Measurements from ENCODE around the gene PFN4.
"Not testable (repeated sequence)": the region's sequence is repeated elsewhere in the genome, so short reads cannot be mapped to it uniquely, and the experiment has no call there.

PFN4 gene

DNA sequence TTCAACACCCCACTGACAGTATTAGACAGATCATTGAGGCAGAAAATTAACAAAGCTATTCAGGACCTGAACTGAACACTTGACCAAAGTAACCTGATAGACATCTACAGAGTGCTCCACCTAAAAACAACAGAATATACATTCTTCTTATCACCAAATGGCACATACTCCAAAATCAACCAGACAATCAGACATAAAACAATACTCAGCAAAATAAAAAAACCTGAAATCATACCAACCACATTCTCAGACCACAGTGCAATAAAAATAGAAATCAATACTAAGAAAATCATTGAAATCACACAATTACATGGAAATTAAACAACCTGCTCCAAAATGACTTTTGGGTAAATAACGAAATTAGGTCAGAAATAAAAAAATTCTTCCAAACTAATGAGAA, 15.8 kb downstream of the PFN4 start:
- Histone ChIP-seq H3K27me3 (ENCODE audit: control insufficient read depth, insufficient read depth, low read length) (no peaks in the 10 kb centered on the region), H3K4me1 (ENCODE audit: control insufficient read depth, insufficient read depth, low read length) (no peaks in the 10 kb centered on the region), H3K9me3 (ENCODE audit: control insufficient read depth, low read length) (no peaks in the 10 kb centered on the region), H3K36me3 (ENCODE audit: control insufficient read depth, insufficient read depth, low read length) (no peaks in the 10 kb centered on the region), H3K4me3 (ENCODE audit: low read length) (no peak overlapping the region), H3K9ac (ENCODE audit: low read length) (no peak overlapping the region)

GRCh38 chr2:24106786-24107185, 16.3 kb downstream of the PFN4 start:
- Histone ChIP-seq H3K9me3 (ENCODE audit: control insufficient read depth, low read length) (no peaks in the 10 kb centered on the region), H3K9ac (ENCODE audit: low read length) (no peak overlapping the region), H3K27me3 (ENCODE audit: control insufficient read depth, insufficient read depth, low read length) (no peaks in the 10 kb centered on the region), H3K4me3 (ENCODE audit: low read length) (no peak overlapping the region), H3K4me1 (ENCODE audit: control insufficient read depth, insufficient read depth, low read length) (no peaks in the 10 kb centered on the region), H3K36me3 (ENCODE audit: control insufficient read depth, insufficient read depth, low read length) (no peaks in the 10 kb centered on the region)

DNA sequence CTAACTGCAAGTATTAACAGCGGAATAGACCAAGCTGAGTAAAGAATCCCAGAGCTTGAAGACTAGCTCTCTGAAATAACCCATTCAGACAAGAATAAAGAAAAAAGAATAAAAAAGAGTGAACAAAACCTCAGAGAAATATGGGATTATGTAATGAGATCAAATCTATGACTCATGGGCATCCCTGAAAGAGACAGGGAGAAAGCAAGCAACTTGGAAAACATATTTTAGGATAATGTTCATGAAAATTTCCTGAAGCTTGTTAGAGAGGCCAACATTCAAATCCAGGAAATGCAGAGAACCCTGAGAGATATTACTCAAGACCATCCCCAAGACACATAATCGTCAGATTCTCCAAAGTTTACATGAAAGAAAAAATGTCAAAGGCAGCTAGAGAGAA, 17.3 kb downstream of the PFN4 start:
- H3K9me3 ChIP-seq (ENCODE audit: control insufficient read depth, low read length): no peaks in the 10 kb centered on the region
- H3K4me1 ChIP-seq (ENCODE audit: control insufficient read depth, insufficient read depth, low read length): no peaks in the 10 kb centered on the region
- no peak overlapping the region for H3K9ac ChIP-seq (ENCODE audit: low read length)
- H3K36me3 ChIP-seq (ENCODE audit: control insufficient read depth, insufficient read depth, low read length): no peaks in the 10 kb centered on the region
- no peaks in the 10 kb centered on the region for H3K27me3 ChIP-seq (ENCODE audit: control insufficient read depth, insufficient read depth, low read length)
- H3K4me3 ChIP-seq (ENCODE audit: low read length): no peak overlapping the region

- no peaks in the 10 kb centered on the region for H3K36me3 ChIP-seq (ENCODE audit: control insufficient read depth, insufficient read depth, low read length)
- no peaks in the 10 kb centered on the region for H3K27me3 ChIP-seq (ENCODE audit: control insufficient read depth, insufficient read depth, low read length)
- H3K4me1 ChIP-seq (ENCODE audit: control insufficient read depth, insufficient read depth, low read length): no peaks in the 10 kb centered on the region
- H3K9ac ChIP-seq (ENCODE audit: low read length): no peak overlapping the region
- no peak overlapping the region for H3K4me3 ChIP-seq (ENCODE audit: low read length)
- no peaks in the 10 kb centered on the region for H3K9me3 ChIP-seq (ENCODE audit: control insufficient read depth, low read length)
Observed at GRCh38 chr2:24104906-24105305, 18.2 kb downstream of the PFN4 start.

DNA sequence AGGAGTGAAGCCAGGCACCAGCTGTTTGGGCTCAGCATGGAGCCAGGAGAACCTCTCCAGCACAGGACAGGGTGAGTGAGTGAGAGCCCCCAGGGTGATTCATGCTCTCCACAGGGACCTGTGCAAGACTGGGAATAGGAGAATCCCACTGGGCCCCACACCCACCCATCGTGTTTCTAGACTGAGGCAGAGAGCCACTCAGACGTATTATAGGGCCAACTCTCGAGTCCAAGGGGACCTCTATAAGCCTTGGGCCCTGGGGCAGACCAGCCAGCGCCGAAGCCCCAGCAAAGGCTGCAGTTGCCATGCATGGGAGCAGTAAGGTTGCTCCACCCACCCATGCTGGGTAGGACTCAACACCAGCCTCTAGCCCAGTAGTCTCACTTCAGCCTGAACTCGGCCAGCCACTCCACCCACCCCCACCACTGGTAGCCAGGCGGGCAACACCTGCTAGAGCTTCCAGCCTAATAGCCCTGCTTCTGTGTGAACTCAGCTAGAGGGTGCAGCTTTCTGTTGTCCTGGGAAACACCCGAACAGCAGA, 19.0 kb downstream of the PFN4 start:
- Histone ChIP-seq H3K9ac (ENCODE audit: low read length) (no peak overlapping the region), H3K4me3 (ENCODE audit: low read length) (no peak overlapping the region), H3K4me1 (ENCODE audit: control insufficient read depth, insufficient read depth, low read length) (no peaks in the 10 kb centered on the region), H3K9me3 (ENCODE audit: control insufficient read depth, low read length) (no peaks in the 10 kb centered on the region), H3K36me3 (ENCODE audit: control insufficient read depth, insufficient read depth, low read length) (no peaks in the 10 kb centered on the region), H3K27me3 (ENCODE audit: control insufficient read depth, insufficient read depth, low read length) (no peaks in the 10 kb centered on the region)

DNA sequence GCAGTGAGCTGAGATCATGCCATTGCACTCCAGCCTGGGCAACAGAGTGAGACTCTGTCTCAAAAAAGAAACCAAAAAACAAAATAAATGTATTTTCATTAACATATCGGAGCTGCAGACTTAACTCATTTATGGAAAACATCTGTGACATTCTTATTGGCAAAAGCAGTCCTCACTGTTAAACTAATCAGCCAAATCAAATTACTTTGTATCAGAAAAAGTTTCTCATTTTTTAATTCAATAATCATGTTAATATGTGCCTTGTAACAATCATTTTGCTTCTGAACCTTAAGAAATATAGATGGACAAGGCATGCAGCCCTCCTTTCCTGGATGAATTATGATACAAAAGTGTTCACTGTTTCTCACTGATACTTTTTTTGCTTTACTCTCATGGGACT, 20.5 kb downstream of the PFN4 start:
- H3K9ac ChIP-seq (ENCODE audit: low read length): no peak overlapping the region
- no peaks in the 10 kb centered on the region for H3K27me3 ChIP-seq (ENCODE audit: control insufficient read depth, insufficient read depth, low read length)
- H3K9me3 ChIP-seq (ENCODE audit: control insufficient read depth, low read length): no peaks in the 10 kb centered on the region
- H3K36me3 ChIP-seq (ENCODE audit: control insufficient read depth, insufficient read depth, low read length): no peaks in the 10 kb centered on the region
- H3K4me1 ChIP-seq (ENCODE audit: control insufficient read depth, insufficient read depth, low read length): no peaks in the 10 kb centered on the region
- no peak overlapping the region for H3K4me3 ChIP-seq (ENCODE audit: low read length)

GRCh38 chr2:24101992-24102391, 21.1 kb downstream of the PFN4 start:
- H3K9me3 ChIP-seq (ENCODE audit: control insufficient read depth, low read length): no peaks in the 10 kb centered on the region
- no peaks in the 10 kb centered on the region for H3K36me3 ChIP-seq (ENCODE audit: control insufficient read depth, insufficient read depth, low read length)

DNA sequence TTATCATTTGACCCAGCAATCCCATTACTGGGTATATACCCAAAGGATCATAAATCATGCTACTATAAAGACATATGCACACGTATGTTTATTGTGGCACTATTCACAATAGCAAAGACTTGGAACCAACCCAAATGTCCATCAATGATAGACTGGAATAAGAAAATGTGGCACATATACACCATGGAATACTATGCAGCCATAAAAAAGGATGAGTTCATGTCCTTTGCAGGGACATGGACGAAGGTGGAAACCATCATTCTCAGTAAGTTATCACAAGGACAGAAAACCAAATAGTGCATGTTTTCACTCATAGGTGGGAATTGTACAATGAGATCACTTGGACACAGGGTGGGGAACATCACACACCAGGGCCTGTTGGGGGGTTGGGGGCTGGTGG, 22.4 kb downstream of the PFN4 start:
- H3K4me1 ChIP-seq (ENCODE audit: control insufficient read depth, insufficient read depth, low read length); H3K4me3 ChIP-seq (ENCODE audit: low read length); H3K9ac ChIP-seq (ENCODE audit: low read length); H3K36me3 ChIP-seq (ENCODE audit: control insufficient read depth, insufficient read depth, low read length); H3K9me3 ChIP-seq (ENCODE audit: control insufficient read depth, low read length); H3K27me3 ChIP-seq (ENCODE audit: control insufficient read depth, insufficient read depth, low read length): not testable (repeated sequence)

More at GRCh38 chr2:24101992-24102391, 21.1 kb downstream of the PFN4 start:
- Histone ChIP-seq H3K4me1 (ENCODE audit: control insufficient read depth, insufficient read depth, low read length) (no peaks in the 10 kb centered on the region), H3K27me3 (ENCODE audit: control insufficient read depth, insufficient read depth, low read length) (no peaks in the 10 kb centered on the region), H3K4me3 (ENCODE audit: low read length) (no peak overlapping the region), H3K9ac (ENCODE audit: low read length) (no peak overlapping the region)

GRCh38 chr2:24095171-24095677, 27.9 kb downstream of the PFN4 start:
- not testable (repeated sequence) for H3K4me3 ChIP-seq (ENCODE audit: low read length); H3K4me1 ChIP-seq (ENCODE audit: control insufficient read depth, insufficient read depth, low read length); H3K27me3 ChIP-seq (ENCODE audit: control insufficient read depth, insufficient read depth, low read length); H3K9ac ChIP-seq (ENCODE audit: low read length); H3K9me3 ChIP-seq (ENCODE audit: control insufficient read depth, low read length); H3K36me3 ChIP-seq (ENCODE audit: control insufficient read depth, insufficient read depth, low read length)

DNA sequence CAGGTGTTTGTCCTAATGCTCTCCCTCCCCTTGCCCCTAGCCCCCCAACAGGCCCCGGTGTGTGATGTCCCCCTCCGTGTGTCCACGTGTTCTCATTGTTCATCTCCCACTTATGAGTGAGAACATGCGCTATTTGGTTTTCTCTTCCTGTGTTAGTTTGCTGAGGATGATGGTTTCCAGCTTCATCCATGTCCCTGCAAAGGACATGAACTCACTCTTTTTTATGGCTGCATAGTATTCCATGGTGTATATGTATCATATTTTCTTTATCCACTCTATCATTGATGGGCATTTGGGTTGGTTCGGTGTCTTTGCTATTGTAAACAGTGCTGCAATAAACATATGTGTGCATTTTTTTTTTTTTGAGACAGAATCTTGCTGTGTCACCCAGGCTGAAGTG, 29.9 kb downstream of the PFN4 start:
- not testable (repeated sequence) for H3K9me3 ChIP-seq (ENCODE audit: control insufficient read depth, low read length); H3K4me1 ChIP-seq (ENCODE audit: control insufficient read depth, insufficient read depth, low read length); H3K9ac ChIP-seq (ENCODE audit: low read length); H3K36me3 ChIP-seq (ENCODE audit: control insufficient read depth, insufficient read depth, low read length); H3K4me3 ChIP-seq (ENCODE audit: low read length); H3K27me3 ChIP-seq (ENCODE audit: control insufficient read depth, insufficient read depth, low read length)

DNA sequence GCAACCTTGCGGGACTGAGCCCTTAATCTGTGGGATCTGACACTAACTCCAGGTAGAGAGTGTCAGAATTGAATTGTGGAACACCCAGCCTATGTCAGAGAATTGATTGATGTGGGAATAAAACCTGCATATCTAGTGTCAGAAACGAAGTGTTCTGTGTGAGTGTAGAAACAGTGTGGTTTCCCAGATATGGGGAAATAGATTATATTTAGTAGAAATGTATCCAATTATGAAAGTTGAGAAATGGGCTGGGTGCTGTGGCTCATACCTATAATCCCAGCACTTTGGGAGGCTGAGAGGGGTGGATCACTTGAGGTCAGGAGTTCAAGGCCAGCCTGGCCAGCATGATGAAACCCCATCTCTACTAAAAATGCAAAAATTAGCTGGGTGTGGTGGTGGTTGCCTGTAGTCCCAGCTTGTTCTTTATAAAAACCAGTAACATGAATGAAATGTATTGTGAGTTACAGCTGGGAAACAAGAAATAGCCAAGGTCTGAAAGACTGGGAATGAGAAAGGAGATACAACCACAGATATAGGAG, 34.2 kb downstream of the PFN4 start:
- H3K36me3 ChIP-seq (ENCODE audit: control insufficient read depth, insufficient read depth, low read length): no peaks in the 10 kb centered on the region
- H3K9me3 ChIP-seq (ENCODE audit: control insufficient read depth, low read length): no peaks in the 10 kb centered on the region
- no peak overlapping the region for H3K4me3 ChIP-seq (ENCODE audit: low read length)
- no peak overlapping the region for H3K9ac ChIP-seq (ENCODE audit: low read length)
- peaks cover 7% of the 10 kb centered on the region for H3K4me1 ChIP-seq (ENCODE audit: control insufficient read depth, insufficient read depth, low read length)
- H3K27me3 ChIP-seq (ENCODE audit: control insufficient read depth, insufficient read depth, low read length): no peaks in the 10 kb centered on the region

DNA sequence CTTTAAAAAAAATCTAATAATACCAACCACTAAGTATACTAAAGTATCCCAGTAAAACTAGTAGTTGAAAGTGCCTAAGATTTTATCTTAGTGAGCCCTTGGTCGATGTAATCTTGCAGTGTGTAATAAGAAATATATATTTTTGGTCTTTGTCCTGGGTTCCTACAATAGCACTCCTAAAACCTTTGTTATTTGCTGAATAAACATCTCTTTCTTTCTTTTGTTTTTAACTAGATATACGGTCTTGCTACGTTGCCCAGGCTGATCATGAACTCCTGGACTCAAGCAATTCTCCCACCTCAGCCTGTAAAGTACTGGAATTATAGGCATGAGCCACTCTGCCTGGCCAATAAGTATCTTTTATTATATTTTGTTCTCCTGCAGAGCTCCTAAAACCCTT, 36.1 kb downstream of the PFN4 start:
- peaks cover 17% of the 10 kb centered on the region for H3K4me1 ChIP-seq (ENCODE audit: control insufficient read depth, insufficient read depth, low read length)
- no peaks in the 10 kb centered on the region for H3K36me3 ChIP-seq (ENCODE audit: control insufficient read depth, insufficient read depth, low read length)
- no peak overlapping the region for H3K9ac ChIP-seq (ENCODE audit: low read length)
- H3K9me3 ChIP-seq (ENCODE audit: control insufficient read depth, low read length): no peaks in the 10 kb centered on the region
- no peaks in the 10 kb centered on the region for H3K27me3 ChIP-seq (ENCODE audit: control insufficient read depth, insufficient read depth, low read length)
- no peak overlapping the region for H3K4me3 ChIP-seq (ENCODE audit: low read length)

- Histone ChIP-seq H3K9me3 (ENCODE audit: control insufficient read depth, low read length) (no peaks in the 10 kb centered on the region), H3K4me1 (ENCODE audit: control insufficient read depth, insufficient read depth, low read length) (peaks cover 17% of the 10 kb centered on the region), H3K27me3 (ENCODE audit: control insufficient read depth, insufficient read depth, low read length) (no peaks in the 10 kb centered on the region), H3K4me3 (ENCODE audit: low read length) (no peak overlapping the region), H3K36me3 (ENCODE audit: control insufficient read depth, insufficient read depth, low read length) (no peaks in the 10 kb centered on the region), H3K9ac (ENCODE audit: low read length) (no peak overlapping the region)
Observed at GRCh38 chr2:24086241-24086640, 36.9 kb downstream of the PFN4 start.
